HG02678 (cell line): ENCODE measurements around the gene FNDC10.

Experiments
- ATAC-seq: cut with Tn5 transposase; IDR thresholded peaks from one replicate; pipeline ENCODE4 v1.9.1; 2021; ENCODE audit warnings: mild to moderate bottlenecking, moderate library complexity; ENCODE audit not compliant: unreplicated experiment

Gene FNDC10

GRCh38 chr1:1550087-1550486 is 49.8 kb downstream of the FNDC10 start:
- ATAC-seq = no peak

- ATAC-seq = no peak
Observed at GRCh38 chr1:1548591-1548990, 51.3 kb downstream of the FNDC10 start.
